NCI-H2227 (cell line): ENCODE measurements around the gene ASPSCR1.
A peak's percentile ranks its signal among the peaks of the same experiment; 100 is the strongest.

Source experiments
- DNase-seq: peaks from one replicate; lab custom pipeline; 2025; ENCODE audit not compliant: unreplicated experiment; lab: John Stamatoyannopoulos, UW

ASPSCR1 gene

GRCh38 chr17:82023447-82024241, 46.2 kb downstream of the ASPSCR1 start:
- DNase-seq = peak; percentile 66

GRCh38 chr17:82024859-82025258, 47.4 kb downstream of the ASPSCR1 start:
- no peak for DNase-seq

GRCh38 chr17:82025401-82026107, 48.1 kb downstream of the ASPSCR1 start:
- no peak for DNase-seq

- DNase-seq = no peak
These were observed 50.8 kb downstream of the ASPSCR1 start for GRCh38 chr17:82028246-82028645.

GRCh38 chr17:82028966-82029365, 51.5 kb downstream of the ASPSCR1 start:
- DNase-seq = no peak

- no peak for DNase-seq
These were observed 52.0 kb downstream of the ASPSCR1 start for GRCh38 chr17:82029391-82029790.

GRCh38 chr17:82029990-82030469, 52.6 kb downstream of the ASPSCR1 start:
- DNase-seq = no peak

- DNase-seq = peak; percentile 92
These were observed 53.3 kb downstream of the ASPSCR1 start for GRCh38 chr17:82030470-82031302.

GRCh38 chr17:82031303-82031884, 54.0 kb downstream of the ASPSCR1 start, which contains the start of gene RAC3:
RAC3 (plus strand) TSS chr17:82031678; CDS start chr17:82031762, 84 bp downstream.
- DNase-seq = peak; percentile 82

- peak; percentile 58 for DNase-seq
These were observed 54.6 kb downstream of the ASPSCR1 start for GRCh38 chr17:82031885-82032627.

GRCh38 chr17:82033359-82034085, 56.1 kb downstream of the ASPSCR1 start:
- DNase-seq = no peak

- DNase-seq = no peak
These were observed 57.1 kb downstream of the ASPSCR1 start for GRCh38 chr17:82034371-82035011.

GRCh38 chr17:82035488-82035887, 58.1 kb downstream of the ASPSCR1 start:
- DNase-seq = no peak

- DNase-seq = no peak
These were observed 58.7 kb downstream of the ASPSCR1 start for GRCh38 chr17:82035956-82036633.

GRCh38 chr17:82036634-82037091, 59.2 kb downstream of the ASPSCR1 start:
- DNase-seq = no peak

GRCh38 chr17:82037092-82037888, 59.9 kb downstream of the ASPSCR1 start, which contains the start of gene DCXR:
DCXR (minus strand) TSS chr17:82037697; CDS start chr17:82037682, 15 bp downstream.
- peak; percentile 97 for DNase-seq

- no peak for DNase-seq
These were observed 60.4 kb downstream of the ASPSCR1 start for GRCh38 chr17:82037889-82038195.
